Caco-2 (cell line): Measurements from ENCODE around the gene NTNG2. TPM values are rescaled to one million over a fixed set of nuclear protein-coding genes. Genes with fewer than 3 reads are reported as not detected.

Experiments
- BruUV-seq: library from RNA; stranded (reverse); fragments of 400-500 nt; replicated peaks from 2 replicates; lab custom pipeline; 2021; lab: Mats Ljungman, UMichigan
- CTCF ChIA-PET: fragments of 300-600 bp; sonication (Branson Sonifier 250); formaldehyde crosslinking; loops from one replicate; lab custom pipeline; 2022; ENCODE audit warnings: antibody characterized with exemption; lab: Charles Lee
- POLR2A ChIA-PET: fragments of 300-600 bp; sonication (Branson Sonifier 250); formaldehyde crosslinking; loops from one replicate; lab custom pipeline; 2022; ENCODE audit warnings: antibody characterized with exemption; lab: Charles Lee
- DNase-seq, 2 experiments: peaks; one replicate each; pipeline versions ENCODE4 v3.0.0 to v3.0.0-alpha.2; 2020 to 2022
- H3K27me3 ChIP-seq: replicated peaks from 2 replicates; pipeline ENCODE4 v1.6.0; 2011; ENCODE audit warnings: low read length; ENCODE audit not compliant: control insufficient read depth, insufficient read depth
- H3K36me3 ChIP-seq: 2 replicates; pipeline ENCODE4 v1.5.1; 2011; ENCODE audit warnings: low read length; ENCODE audit not compliant: control insufficient read depth, insufficient read depth
- H3K4me1 ChIP-seq: fragments of 250-450 bp; sonication (Bioruptor Pico); 2 replicates; pipeline ENCODE4 v1.5.1; 2020; ENCODE audit warnings: mild to moderate bottlenecking
- H3K4me3 ChIP-seq: 2 replicates; pipeline ENCODE4 v1.5.1; 2011; ENCODE audit warnings: low read depth, mild to moderate bottlenecking, control low read depth, low read length
- H3K9me3 ChIP-seq: fragments of 250-450 bp; sonication (Bioruptor Pico); 2 replicates; pipeline ENCODE4 v1.5.1; 2020; ENCODE audit warnings: mild to moderate bottlenecking, moderate library complexity
- H3K27ac Mint-ChIP-seq: one replicate; pipeline ENCODE4 v1.8.0; 2022; ENCODE audit warnings: mixed read lengths; ENCODE audit not compliant: unreplicated experiment
- H3K27me3 Mint-ChIP-seq: one replicate; pipeline ENCODE4 v1.8.0; 2022; ENCODE audit warnings: mixed read lengths; ENCODE audit not compliant: insufficient read depth, unreplicated experiment
- H3K36me3 Mint-ChIP-seq: one replicate; pipeline ENCODE4 v1.8.0; 2022; ENCODE audit warnings: mild to moderate bottlenecking, mixed read lengths; ENCODE audit not compliant: insufficient read depth, unreplicated experiment
- H3K4me1 Mint-ChIP-seq: one replicate; pipeline ENCODE4 v1.8.0; 2022; ENCODE audit warnings: low read depth, mixed read lengths; ENCODE audit not compliant: unreplicated experiment
- H3K4me3 Mint-ChIP-seq: one replicate; pipeline ENCODE4 v1.8.0; 2022; ENCODE audit warnings: mild to moderate bottlenecking, moderate library complexity, mixed read lengths; ENCODE audit not compliant: unreplicated experiment
- H3K9me3 Mint-ChIP-seq: one replicate; pipeline ENCODE4 v1.8.0; 2022; ENCODE audit warnings: mixed read lengths; ENCODE audit not compliant: unreplicated experiment
- intact Hi-C: fragments of 100-400 bp; cut with micrococcal nuclease; formaldehyde crosslinking; loops from one replicate; pipeline ENCODE4 v1.10.0; 2022; ENCODE audit not compliant: unreplicated experiment
- total RNA-seq: library from RNA; stranded (reverse); gene quantifications from 2 replicates; pipeline ENCODE4 v1.2.3, GENCODE V29; 2022
- TF ChIP-seq, protein P1 (sequence below), 2 experiments: fragments of 200-600 bp in 1 of 2; IDR thresholded peaks; 1 replicate in 1 of 2; 2 replicates in 1 of 2; pipeline versions ENCODE4 v1.5.1 to v1.8.0; 2011 to 2022; ENCODE audit warnings: antibody characterized with exemption in 1 of 2, control low read depth in 1 of 2, inconsistent platforms in 1 of 2, low read depth in 1 of 2, low read length in 1 of 2, mild to moderate bottlenecking in 1 of 2, moderate library complexity in 1 of 2; ENCODE audit not compliant: insufficient read depth in 1 of 2, severe bottlenecking in 1 of 2, unreplicated experiment in 1 of 2

Gene NTNG2
- total RNA-seq, 1 experiment from 2014 or later = not detected

DNA sequence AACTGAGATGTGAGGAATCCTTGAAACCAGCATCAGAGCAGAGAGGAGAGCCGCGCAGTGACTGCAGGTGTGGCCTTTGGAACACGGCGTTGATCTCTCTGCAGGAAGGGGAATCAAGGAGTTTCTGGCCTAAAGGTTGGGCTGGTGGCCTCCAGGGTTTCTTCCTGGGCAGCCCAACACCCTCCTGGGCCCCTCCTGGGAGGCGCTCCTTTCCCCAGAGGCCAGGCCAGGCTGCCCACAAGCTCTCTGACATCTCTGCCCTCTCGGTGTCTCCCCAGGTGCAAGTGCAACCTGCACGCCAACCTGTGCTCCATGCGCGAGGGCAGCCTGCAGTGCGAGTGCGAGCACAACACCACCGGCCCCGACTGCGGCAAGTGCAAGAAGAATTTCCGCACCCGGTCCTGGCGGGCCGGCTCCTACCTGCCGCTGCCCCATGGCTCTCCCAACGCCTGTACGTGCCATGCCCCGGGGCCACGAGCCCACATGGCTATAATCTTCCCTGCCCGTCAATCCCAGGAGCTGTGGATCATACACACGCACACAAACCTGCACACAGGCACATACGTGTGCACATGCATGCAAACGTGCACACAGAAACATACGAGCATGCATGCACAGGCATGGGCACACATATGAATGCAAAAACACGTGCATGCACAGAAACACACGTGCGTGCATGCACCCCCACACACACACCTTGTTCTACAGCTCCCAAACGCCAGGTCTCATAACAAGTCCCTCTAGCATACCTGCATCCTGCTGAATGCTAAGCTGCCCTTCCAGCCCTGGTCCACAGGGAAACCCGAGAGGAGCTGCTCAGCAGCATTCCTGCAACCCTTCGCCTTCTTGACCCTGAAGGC is 64.9 kb downstream of the NTNG2 start:
- CTCF ChIA-PET = interaction anchor here (0.6 kb wide), 1 partner anchor 36 kb away, joined by 4 read pairs; no protein-coding TSS in a partner anchor
- intact Hi-C loops = no loop called here

DNA sequence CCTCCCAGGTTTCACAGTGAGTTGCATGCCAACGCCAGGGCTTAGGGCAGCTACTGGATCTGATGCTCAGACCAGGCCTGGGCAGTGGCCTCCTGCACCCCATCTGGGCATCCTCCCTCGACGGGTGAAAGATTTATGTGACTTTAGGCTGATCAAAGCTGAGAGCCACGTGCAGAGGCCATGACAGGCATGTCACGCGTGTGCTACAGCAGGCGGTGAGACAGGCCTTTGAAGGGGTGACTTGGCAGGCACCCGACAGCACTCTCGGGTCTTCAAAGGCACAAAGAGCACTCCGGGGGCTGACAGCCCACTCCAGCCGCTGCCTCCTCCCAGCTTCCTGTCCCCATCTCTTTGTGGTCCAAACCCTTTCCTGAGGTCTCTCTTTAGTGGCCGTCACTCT is 66.2 kb downstream of the NTNG2 start:
- TF ChIP-seq, protein P1, sequence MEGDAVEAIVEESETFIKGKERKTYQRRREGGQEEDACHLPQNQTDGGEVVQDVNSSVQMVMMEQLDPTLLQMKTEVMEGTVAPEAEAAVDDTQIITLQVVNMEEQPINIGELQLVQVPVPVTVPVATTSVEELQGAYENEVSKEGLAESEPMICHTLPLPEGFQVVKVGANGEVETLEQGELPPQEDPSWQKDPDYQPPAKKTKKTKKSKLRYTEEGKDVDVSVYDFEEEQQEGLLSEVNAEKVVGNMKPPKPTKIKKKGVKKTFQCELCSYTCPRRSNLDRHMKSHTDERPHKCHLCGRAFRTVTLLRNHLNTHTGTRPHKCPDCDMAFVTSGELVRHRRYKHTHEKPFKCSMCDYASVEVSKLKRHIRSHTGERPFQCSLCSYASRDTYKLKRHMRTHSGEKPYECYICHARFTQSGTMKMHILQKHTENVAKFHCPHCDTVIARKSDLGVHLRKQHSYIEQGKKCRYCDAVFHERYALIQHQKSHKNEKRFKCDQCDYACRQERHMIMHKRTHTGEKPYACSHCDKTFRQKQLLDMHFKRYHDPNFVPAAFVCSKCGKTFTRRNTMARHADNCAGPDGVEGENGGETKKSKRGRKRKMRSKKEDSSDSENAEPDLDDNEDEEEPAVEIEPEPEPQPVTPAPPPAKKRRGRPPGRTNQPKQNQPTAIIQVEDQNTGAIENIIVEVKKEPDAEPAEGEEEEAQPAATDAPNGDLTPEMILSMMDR (IDR thresholded peaks at IDR 0.05; ENCODE audit: insufficient read depth in 1 of 2, low read depth in 1 of 2, low read length in 1 of 2, severe bottlenecking in 1 of 2, unreplicated experiment in 1 of 2) = no peak
- ChIA-PET CTCF (no interaction called here), POLR2A (no interaction called here)
- Histone ChIP-seq H3K4me3 (no peak overlapping the region), H3K4me1 (no peaks in the 10 kb centered on the region), H3K27me3 (no peaks in the 10 kb centered on the region; the same call in none of the 2 replicates), H3K9me3 (no peaks in the 10 kb centered on the region), H3K36me3 (no peaks in the 10 kb centered on the region)
- no peak overlapping the region for H3K4me3 Mint-ChIP-seq
- no peak overlapping the region for H3K27ac Mint-ChIP-seq
- DNase-seq = no peak
- peaks cover 26% of the 10 kb centered on the region for H3K27me3 Mint-ChIP-seq
- BruUV-seq = no TSS peak
- no peaks in the 10 kb centered on the region for H3K36me3 Mint-ChIP-seq
- no peaks in the 10 kb centered on the region for H3K9me3 Mint-ChIP-seq
- intact Hi-C loops = no loop called here
- H3K4me1 Mint-ChIP-seq = no peaks in the 10 kb centered on the region

More for the DNA sequence above, 64.9 kb downstream of the NTNG2 start:
- no peak overlapping the region for H3K27ac Mint-ChIP-seq
- Histone ChIP-seq H3K9me3 (no peaks in the 10 kb centered on the region), H3K4me1 (no peaks in the 10 kb centered on the region), H3K36me3 (no peaks in the 10 kb centered on the region), H3K4me3 (no peak overlapping the region), H3K27me3 (no peaks in the 10 kb centered on the region; the same call in none of the 2 replicates)
- H3K4me3 Mint-ChIP-seq = no peak overlapping the region
- TF ChIP-seq, protein P1 (IDR thresholded peaks at IDR 0.05; ENCODE audit: insufficient read depth in 1 of 2, low read depth in 1 of 2, low read length in 1 of 2, severe bottlenecking in 1 of 2, unreplicated experiment in 1 of 2) = no peak
- POLR2A ChIA-PET = no interaction called here
- peaks cover 29% of the 10 kb centered on the region for H3K27me3 Mint-ChIP-seq
- DNase-seq = no peak
- BruUV-seq = no TSS peak
- H3K4me1 Mint-ChIP-seq = no peaks in the 10 kb centered on the region
- H3K9me3 Mint-ChIP-seq = no peaks in the 10 kb centered on the region
- H3K36me3 Mint-ChIP-seq = no peaks in the 10 kb centered on the region

DNA sequence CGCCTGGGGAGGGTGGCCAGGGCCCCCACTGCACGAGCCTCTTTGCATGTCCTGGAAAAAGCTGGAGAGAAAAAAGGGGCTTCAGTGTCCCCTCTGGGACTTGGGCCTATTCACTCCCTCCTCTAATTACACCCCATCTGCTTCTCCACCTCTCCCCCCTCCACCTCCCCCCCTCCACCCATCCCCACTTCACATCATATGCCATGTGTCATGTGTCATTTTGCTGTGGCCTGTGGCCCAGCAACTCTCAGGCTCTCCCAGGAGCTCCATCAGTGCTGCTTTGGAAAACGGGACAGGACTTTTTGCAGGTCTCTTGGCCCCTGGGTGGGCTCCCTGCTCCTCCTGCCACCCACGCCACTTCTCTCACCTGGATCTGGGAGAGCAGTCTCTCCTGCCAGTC is 68.7 kb downstream of the NTNG2 start:
- H3K9me3 Mint-ChIP-seq = no peaks in the 10 kb centered on the region
- H3K27ac Mint-ChIP-seq = no peak overlapping the region
- Histone ChIP-seq H3K9me3 (no peaks in the 10 kb centered on the region), H3K4me1 (no peaks in the 10 kb centered on the region), H3K4me3 (no peak overlapping the region), H3K27me3 (no peaks in the 10 kb centered on the region; the same call in none of the 2 replicates), H3K36me3 (no peaks in the 10 kb centered on the region)
- POLR2A ChIA-PET = no interaction called here
- no peaks in the 10 kb centered on the region for H3K36me3 Mint-ChIP-seq
- no peak for DNase-seq
- peaks cover 25% of the 10 kb centered on the region for H3K27me3 Mint-ChIP-seq
- no TSS peak for BruUV-seq
- TF ChIP-seq, protein P1 (IDR thresholded peaks at IDR 0.05; ENCODE audit: insufficient read depth in 1 of 2, low read depth in 1 of 2, low read length in 1 of 2, severe bottlenecking in 1 of 2, unreplicated experiment in 1 of 2) = no peak
- no peak overlapping the region for H3K4me3 Mint-ChIP-seq
- H3K4me1 Mint-ChIP-seq = no peaks in the 10 kb centered on the region
- intact Hi-C loops = no loop called here
- CTCF ChIA-PET = interaction anchor here (0.7 kb wide), 1 partner anchor 61 kb away, joined by 3 read pairs; no protein-coding TSS in a partner anchor
